Colonic mucosa (tissue), 4 donors: ENCODE results near the gene BRD8. TPM values are rescaled to one million over a fixed set of nuclear protein-coding genes. Genes with fewer than 3 reads are reported as not detected.

Experiments used
- DNase-seq: peaks from one replicate; pipeline ENCODE4 v3.0.0-alpha.2; 2020
- H3K27ac ChIP-seq: fragments of 200-600 bp; one replicate; pipeline ENCODE4 v1.8.0; 2021
- H3K27me3 ChIP-seq: fragments of 200-600 bp; one replicate; pipeline ENCODE4 v1.8.0; 2021
- H3K36me3 ChIP-seq: fragments of 200-600 bp; one replicate; pipeline ENCODE4 v1.8.0; 2021
- H3K4me1 ChIP-seq: fragments of 200-600 bp; one replicate; pipeline ENCODE4 v1.8.0; 2021; ENCODE audit warnings: mild to moderate bottlenecking
- H3K4me3 ChIP-seq: fragments of 200-600 bp; one replicate; pipeline ENCODE4 v1.8.0; 2021
- H3K9ac ChIP-seq, 2 donors: one replicate each; pipeline ENCODE4 v1.7.0; 2013; ENCODE audit warnings: control low read depth in 2 of 2, low read depth in 2 of 2, low read length in 2 of 2
- H3K9me3 ChIP-seq: fragments of 200-600 bp; one replicate; pipeline ENCODE4 v1.8.0; 2021
- CTCF ChIP-seq: fragments of 200-600 bp; IDR thresholded peaks from one replicate; pipeline ENCODE4 v1.8.0; 2022; ENCODE audit warnings: antibody characterized with exemption, mild to moderate bottlenecking
- intact Hi-C: fragments of 100-400 bp; cut with DNase I; formaldehyde crosslinking; loops from one replicate; pipeline ENCODE4 v1.14.1; 2022
- total RNA-seq, 2 donors: library from RNA; stranded (reverse); fragmentation: NEBNext Ultra II Directional in 1 of 2; extraction: Animal tissue kit (Norgen Biotek cat#: 25700) in 1 of 2; gene quantifications; one replicate each; pipeline ENCODE4 v1.2.1, GENCODE V29; 2021
- donor health status: healthy.
- donor health status: DM: no; HTN: no; CAD: no.
- donor health status: DM: no; HTN: no; CAD: no.

Gene BRD8
- total RNA-seq, 2 donors from 2014 or later: 32.5 to 65.9 TPM

- Histone ChIP-seq H3K4me1 (no peaks in the 10 kb centered on the region), H3K27me3 (no peaks in the 10 kb centered on the region), H3K4me3 (no peak overlapping the region), H3K9me3 (no peaks in the 10 kb centered on the region), H3K27ac (no peak overlapping the region), H3K36me3 (no peaks in the 10 kb centered on the region), H3K9ac (no peak overlapping the region)
- no peak for DNase-seq
- no peak for TF ChIP-seq CTCF
- intact Hi-C loops: no loop called here
Measured at GRCh38 chr5:138092301-138092700, 86.1 kb downstream of the BRD8 start.

DNA sequence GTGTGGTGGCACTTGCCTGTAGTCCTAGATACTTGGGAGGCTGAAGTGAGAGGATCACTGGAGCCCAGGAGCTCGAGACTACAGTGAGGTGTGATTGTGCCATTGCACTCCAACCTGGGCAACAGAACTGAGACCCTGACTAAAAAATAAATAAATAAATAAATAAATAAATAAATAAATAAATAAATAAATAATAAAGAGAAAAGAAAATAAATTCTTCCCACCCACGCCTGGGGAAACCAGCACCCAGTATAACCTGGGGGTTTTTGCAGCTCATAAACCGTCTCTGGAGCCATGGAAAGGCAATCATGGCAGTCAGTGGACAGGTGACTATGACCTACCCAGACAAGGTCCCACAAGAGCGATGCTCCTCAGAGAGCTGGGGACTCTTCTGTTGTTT, 86.7 kb downstream of the BRD8 start:
- Histone ChIP-seq H3K36me3 (no peaks in the 10 kb centered on the region), H3K27ac (no peak overlapping the region), H3K9me3 (no peaks in the 10 kb centered on the region), H3K9ac (no peak overlapping the region), H3K27me3 (no peaks in the 10 kb centered on the region), H3K4me1 (no peaks in the 10 kb centered on the region), H3K4me3 (no peak overlapping the region)
- DNase-seq: no peak
- intact Hi-C loops: no loop called here
- no peak for TF ChIP-seq CTCF

Other genes with a start within 250 kb of the BRD8 start
- gene FAM13B, start 145.6 kb downstream of the BRD8 start, total RNA-seq: 10 to 100 TPM; 15.4 to 17.5 TPM
- not detected for gene WNT8A, start 94.6 kb downstream of the BRD8 start, total RNA-seq
- gene NME5, start 39.2 kb downstream of the BRD8 start, total RNA-seq: not detected
- 10 to 100 TPM; 10.4 to 35.7 TPM for gene KIF20A, start 482 bp upstream of the BRD8 start, total RNA-seq
- 10 to 100 TPM; 23.5 to 27.3 TPM for gene CDC23, start 34.7 kb upstream of the BRD8 start, total RNA-seq
- 1 to 10 TPM in 1 of 2 donors, under 1 TPM in 1; 0.72 to 1.8 TPM for gene GFRA3, start 96.0 kb upstream of the BRD8 start, total RNA-seq
- gene CDC25C, start 153.2 kb upstream of the BRD8 start, total RNA-seq: 10 to 100 TPM in 1 of 2 donors, 1 to 10 TPM in 1; 4.3 to 10.2 TPM
- 10 to 100 TPM; 14.8 to 18.6 TPM for gene FAM53C, start 159.6 kb upstream of the BRD8 start, total RNA-seq
- gene KDM3B, start 174.1 kb upstream of the BRD8 start, total RNA-seq: 10 to 100 TPM; 62.3 to 77.5 TPM